K562 (cell line): ENCODE results near the gene CRACDL.

ENCODE experiments used
- MYC ChIP-seq, 2 experiments: fragments of 250-450 bp in 1 of 2; sonication (Bioruptor Pico) in 1 of 2; IDR thresholded peaks; 2 replicates each; pipeline versions ENCODE4 v1.5.1 to v1.6.1; 2012 to 2021; ENCODE audit warnings: low read depth in 2 of 2, borderline replicate concordance in 1 of 2, improper control_type of control experiment in 1 of 2, low read length in 1 of 2, mild to moderate bottlenecking in 1 of 2, moderate library complexity in 1 of 2
- NEUROD1 ChIP-seq: fragments of 150-350 bp; IDR thresholded peaks from 2 replicates; pipeline ENCODE4 v1.6.1; 2014; ENCODE audit warnings: borderline replicate concordance, low read length, low read depth; ENCODE audit not compliant: partially characterized antibody
- TF ChIP-seq, protein P1 (sequence below), 2 experiments: IDR thresholded peaks; 2 replicates each; pipeline ENCODE4 v1.6.1; 2011; ENCODE audit warnings: borderline replicate concordance in 1 of 2, control low read depth in 1 of 2, low read depth in 1 of 2, low read length in 1 of 2, mild to moderate bottlenecking in 1 of 2, mixed read lengths in 1 of 2, moderate library complexity in 1 of 2; ENCODE audit not compliant: insufficient read depth in 1 of 2, insufficient read length in 1 of 2, poor library complexity in 1 of 2, severe bottlenecking in 1 of 2; ENCODE audit errors: extremely low read depth in 1 of 2
- TF ChIP-seq, protein P2 (sequence below): sonication (generic); formaldehyde crosslinking; IDR thresholded peaks from 2 replicates; pipeline ENCODE4 v1.8.1; 2023; ENCODE audit warnings: mild to moderate bottlenecking, missing genetic modification reagents

DNA sequence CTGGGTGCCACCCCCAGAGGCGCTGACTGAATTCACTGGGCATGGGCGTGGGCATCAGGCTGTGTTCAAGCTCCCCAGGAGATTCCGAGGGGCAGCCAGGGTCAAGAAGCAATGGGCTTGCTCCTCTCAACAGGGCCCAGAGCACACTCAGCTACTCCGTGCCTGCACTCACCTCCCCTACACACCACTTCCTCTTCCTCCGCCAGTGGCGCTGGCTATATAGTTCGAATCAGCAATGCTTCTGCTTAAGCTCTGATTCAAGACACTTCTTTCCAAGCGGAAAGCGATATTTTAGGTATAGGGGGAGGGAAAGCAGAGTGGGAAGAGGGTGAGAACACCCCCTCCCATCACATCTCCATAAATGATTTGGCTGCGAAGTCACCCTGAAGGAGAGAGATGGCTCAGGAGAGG, 42.1 kb downstream of the CRACDL start:
- TF ChIP-seq NEUROD1 (no peak), MYC (IDR thresholded peaks at IDR 0.05; ENCODE audit: low read depth, low read length) (no peak), MYC (CRISPR knock-in tag; IDR thresholded peaks at IDR 0.05; ENCODE audit: borderline replicate concordance, low read depth) (no peak)
- TF ChIP-seq, protein P1, sequence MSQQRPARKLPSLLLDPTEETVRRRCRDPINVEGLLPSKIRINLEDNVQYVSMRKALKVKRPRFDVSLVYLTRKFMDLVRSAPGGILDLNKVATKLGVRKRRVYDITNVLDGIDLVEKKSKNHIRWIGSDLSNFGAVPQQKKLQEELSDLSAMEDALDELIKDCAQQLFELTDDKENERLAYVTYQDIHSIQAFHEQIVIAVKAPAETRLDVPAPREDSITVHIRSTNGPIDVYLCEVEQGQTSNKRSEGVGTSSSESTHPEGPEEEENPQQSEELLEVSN (IDR thresholded peaks at IDR 0.05; ENCODE audit: borderline replicate concordance in 1 of 2, extremely low read depth in 1 of 2, insufficient read depth in 1 of 2, insufficient read length in 1 of 2, low read depth in 1 of 2, low read length in 1 of 2, poor library complexity in 1 of 2, severe bottlenecking in 1 of 2) = no peak
- TF ChIP-seq, protein P2, sequence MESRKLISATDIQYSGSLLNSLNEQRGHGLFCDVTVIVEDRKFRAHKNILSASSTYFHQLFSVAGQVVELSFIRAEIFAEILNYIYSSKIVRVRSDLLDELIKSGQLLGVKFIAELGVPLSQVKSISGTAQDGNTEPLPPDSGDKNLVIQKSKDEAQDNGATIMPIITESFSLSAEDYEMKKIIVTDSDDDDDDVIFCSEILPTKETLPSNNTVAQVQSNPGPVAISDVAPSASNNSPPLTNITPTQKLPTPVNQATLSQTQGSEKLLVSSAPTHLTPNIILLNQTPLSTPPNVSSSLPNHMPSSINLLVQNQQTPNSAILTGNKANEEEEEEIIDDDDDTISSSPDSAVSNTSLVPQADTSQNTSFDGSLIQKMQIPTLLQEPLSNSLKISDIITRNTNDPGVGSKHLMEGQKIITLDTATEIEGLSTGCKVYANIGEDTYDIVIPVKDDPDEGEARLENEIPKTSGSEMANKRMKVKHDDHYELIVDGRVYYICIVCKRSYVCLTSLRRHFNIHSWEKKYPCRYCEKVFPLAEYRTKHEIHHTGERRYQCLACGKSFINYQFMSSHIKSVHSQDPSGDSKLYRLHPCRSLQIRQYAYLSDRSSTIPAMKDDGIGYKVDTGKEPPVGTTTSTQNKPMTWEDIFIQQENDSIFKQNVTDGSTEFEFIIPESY (CRISPR knock-in tag) = no peak
